GM21367 (cell line): ENCODE measurements around the gene NEAT1.

Experiments
- ATAC-seq: cut with Tn5 transposase; IDR thresholded peaks from one replicate; pipeline ENCODE4 v1.9.1; 2021; ENCODE audit not compliant: unreplicated experiment

Gene NEAT1

DNA sequence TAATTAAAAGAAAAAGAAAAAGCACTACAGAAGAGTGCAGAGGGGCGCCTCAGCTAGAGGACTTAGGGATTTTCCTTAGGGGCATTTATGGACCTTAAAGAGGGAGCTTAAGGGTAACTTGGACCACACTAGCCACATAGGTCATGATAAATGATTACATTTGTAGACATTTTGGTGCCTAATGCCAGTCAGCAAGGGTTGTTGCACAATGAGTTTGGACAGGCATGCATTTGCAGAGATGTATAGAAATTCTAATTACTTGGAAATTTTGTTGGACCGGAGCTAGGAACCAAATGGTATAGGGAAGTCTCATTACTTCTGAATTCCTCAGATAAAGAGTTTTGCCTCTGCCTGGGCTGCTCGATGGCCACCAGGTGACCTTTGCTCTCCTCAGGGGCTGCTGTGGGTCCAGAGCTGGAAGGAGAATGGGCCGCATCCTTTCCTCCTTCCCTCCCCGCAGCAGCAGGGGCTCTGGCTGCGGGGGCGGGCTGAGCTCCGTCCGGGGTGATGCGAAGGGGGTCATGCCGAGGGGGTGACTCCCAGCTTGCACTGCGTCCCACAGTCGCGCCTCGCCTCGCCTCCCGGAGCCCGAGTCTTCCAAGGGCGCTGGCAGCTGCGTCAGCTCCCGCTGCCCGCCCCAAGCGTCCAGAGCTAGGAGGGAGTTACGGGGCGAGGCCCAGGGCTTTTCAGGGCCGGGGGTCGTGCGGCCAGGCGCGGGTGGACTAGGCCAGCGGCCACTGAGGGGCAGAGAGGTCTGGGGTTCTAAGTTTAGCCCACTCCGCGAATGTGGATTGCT, 56.0 kb downstream of the NEAT1 start:
- ATAC-seq = no peak

GRCh38 chr11:65479184-65480145, 56.9 kb downstream of the NEAT1 start:
- ATAC-seq = no peak

GRCh38 chr11:65482306-65482850, 59.8 kb downstream of the NEAT1 start:
- ATAC-seq = no peak

DNA sequence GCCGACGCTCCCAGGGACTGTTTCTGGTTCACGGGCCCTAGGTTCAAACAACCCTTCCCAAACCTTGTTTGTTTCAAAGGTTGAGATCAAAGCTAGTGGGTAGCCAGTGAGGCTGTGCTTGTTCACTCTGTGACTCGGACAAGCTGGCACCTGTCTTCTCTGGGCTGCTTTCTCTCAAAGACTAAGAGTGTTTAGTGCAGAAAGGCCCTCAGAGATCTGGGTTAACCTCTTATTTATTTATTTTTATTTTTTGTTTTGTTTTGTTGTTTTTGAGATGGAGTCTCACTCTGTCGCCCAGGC, 63.3 kb downstream of the NEAT1 start:
- ATAC-seq = no peak

DNA sequence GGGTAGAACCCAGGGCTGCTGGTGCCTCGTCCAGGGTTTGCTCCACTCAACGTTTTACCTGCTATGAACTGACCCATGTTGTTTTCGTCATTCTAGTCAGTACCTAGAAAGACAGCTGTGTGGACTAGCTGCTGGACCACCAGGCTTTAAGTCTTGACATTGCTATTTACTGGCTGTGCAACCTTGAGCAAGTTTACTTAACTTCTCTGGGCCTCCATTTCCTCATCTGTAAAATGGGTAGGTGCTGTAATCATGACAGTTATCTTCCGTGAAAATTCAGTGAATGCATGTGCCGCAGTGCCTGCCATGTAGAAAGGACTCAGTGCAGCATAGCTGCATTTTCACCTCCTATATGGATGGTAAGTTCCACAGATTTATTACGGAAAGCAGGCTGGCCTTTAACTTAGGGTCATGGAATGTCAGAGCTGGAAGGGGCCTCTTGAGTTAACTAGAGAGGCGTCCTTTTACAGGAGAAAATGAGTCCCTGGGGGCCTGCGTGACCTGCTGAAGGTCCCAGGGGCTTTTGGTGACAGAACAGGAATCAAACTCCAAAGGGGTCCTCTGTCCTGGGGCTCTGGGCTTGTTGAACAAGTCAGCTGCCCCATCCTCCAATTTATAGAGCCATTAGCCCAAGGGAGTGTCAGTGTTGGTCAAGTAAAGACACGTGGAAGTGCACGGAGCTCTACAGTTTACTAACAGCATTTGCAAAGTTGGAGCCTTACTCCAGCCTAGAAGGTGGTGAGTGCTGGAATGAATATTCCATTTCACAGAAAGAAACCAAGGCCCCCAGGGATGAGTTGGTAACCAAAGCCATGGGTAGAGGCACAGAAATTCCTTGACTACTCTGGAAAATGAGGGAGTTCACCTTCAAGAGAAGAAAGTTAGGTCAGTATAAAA, 64.2 kb downstream of the NEAT1 start:
- no peak for ATAC-seq

DNA sequence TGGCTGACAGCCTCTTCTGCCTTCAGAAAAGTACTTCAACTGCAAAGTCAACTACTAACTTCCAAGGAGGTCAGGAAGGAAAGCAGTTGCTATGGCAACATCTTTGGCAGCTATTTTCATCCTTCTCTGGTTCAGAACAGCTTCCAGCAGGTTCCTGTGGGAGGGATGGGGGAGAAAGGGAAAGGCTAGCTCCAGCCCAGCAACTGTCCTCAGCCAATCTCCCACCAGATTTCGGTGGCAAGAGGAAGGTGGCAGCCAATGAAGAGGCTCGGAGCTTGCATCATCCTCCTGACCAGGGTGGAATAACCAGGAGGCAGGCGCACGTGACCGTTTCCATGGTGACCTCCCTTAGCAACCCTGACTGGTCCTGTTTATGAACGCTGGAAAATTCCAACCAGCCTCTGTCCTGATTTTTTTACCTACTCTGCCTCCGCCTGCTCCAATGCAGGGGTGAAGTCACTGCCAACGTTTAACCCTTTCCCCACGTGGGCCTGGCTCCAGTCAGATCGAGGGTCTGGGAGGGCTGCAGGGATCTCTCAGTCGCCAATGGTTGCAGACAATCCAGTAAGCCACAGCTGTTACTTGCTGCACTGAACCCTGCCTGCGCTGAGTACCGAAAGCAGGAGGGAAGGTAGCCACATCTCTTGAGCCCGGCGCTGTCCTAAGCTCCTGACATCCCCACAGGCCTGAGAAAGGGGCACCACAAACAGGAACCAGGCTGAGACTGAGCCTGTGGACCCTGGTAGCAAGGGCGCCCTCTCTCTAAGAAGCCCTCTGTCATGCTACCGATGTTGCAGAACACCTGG, 65.1 kb downstream of the NEAT1 start:
- peak; percentile 43 for ATAC-seq

DNA sequence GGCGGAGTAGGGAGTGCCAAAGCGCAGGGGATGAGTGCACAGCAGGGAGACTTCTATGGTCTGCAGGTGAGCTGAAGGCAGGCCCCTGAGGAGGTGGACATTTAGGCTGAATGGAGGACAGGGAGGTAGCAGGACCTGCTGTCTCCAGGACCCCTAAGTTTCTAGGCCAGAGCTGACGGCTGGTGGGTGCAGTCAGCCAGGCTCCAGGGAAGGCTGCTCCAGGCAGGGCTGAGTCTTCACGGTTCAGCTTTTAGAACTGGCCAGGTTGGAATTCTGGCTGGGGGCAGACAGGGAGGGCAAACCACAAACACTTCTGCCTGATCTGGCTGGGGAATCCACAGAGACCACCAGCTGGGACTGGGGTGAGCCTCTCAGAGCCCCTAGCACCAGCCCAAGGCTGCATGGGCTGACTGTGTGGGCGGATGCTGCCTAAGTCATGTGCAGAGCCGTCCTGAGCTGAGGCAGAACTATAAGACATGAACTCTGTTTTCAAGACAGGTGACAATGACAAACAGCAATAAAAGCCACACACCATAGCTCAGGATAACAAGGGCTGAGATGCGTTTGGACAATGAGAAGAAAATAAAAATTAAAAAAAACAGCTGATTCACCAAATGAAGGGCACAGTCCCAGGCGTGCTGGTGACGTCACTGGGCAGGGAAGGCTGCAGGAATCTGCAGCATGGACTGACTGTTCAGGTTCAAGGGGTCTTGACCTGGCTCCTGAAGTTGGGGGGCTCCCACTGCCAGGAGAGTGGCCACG, 65.9 kb downstream of the NEAT1 start:
- no peak for ATAC-seq

GRCh38 chr11:65489035-65489705, 66.6 kb downstream of the NEAT1 start:
- no peak for ATAC-seq

DNA sequence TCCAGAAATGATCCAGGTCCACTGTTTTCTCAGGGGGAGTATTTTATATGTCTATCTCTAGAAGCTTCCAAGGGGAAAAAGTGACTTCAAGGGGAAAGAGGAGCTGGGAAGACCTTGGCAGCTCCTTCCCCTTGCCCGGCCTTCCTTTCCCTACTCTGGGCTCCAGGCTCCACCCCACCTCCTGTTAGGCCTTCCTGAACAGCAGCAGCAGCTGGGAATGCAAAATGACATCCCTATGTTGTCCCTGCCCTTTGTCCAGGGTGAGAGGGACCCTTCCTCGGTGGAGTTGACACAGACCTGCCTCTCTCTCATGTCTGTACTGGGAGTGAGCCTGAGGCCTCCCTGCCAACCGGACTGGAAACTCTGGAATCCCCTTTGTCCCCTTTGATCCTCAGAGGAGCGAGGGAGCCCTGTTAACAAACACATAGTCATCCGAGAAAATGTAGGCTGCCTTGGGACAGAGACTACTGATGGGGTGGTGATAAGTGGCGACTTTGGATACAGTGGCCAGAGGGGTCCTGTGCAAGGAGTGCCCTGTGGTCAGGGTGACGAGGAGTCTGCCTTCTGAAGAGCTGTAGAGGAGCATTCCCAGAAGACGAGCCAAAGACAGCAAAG, 67.2 kb downstream of the NEAT1 start:
- ATAC-seq = no peak

DNA sequence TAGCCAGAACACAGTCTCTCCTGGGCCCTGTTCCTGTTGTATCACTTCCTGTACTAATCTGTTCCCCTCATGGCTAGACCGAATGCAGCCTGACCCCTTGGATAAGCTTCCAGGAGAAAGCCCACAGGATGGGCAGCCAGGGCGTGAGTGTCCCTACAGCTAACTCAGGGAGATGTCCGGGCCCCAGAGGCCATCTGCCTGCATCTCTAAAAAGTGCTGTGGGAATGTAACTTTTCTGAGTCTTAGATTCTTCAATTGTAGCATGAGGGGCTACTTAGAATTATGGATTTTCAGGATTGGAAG, 68.5 kb downstream of the NEAT1 start:
- no peak for ATAC-seq

DNA sequence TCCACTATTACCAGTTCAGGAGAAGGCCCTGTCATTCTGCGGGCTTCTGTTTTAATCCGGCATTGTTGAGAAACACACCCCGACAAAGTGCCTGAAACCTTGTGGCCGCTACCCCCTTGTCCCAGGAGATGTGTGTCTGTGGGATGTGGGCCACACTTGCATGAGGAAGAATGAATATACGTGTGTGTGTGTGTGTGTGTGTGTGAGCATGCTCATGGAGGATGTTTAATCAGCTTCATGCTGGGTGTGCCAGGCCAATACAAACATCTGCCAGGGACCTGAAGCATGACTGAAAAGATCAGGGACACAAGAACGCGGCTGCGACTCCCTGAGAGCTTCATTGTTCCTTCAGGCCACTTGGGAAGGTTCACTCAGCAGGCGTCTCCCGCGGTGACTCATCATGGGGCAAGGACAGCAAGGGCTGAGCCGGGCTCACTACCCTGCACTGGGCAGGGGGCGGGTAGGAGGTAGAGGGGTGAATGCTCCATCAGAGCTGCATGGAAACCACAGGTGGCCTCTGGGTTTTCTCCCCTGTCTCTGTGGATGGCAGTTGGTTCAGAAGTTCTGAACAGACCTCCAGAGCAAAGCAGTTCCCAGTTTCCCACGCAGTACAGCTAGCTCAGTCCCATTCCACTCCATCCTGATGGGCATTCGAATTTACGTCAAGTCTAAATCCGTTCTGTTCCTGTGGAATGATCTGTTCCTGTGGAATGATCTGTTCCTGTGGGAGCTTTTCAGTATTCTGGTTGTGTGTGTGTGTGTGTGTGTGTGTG, 69.2 kb downstream of the NEAT1 start:
- no peak for ATAC-seq

- no peak for ATAC-seq
Measured at GRCh38 chr11:65492387-65492636, 69.7 kb downstream of the NEAT1 start.

DNA sequence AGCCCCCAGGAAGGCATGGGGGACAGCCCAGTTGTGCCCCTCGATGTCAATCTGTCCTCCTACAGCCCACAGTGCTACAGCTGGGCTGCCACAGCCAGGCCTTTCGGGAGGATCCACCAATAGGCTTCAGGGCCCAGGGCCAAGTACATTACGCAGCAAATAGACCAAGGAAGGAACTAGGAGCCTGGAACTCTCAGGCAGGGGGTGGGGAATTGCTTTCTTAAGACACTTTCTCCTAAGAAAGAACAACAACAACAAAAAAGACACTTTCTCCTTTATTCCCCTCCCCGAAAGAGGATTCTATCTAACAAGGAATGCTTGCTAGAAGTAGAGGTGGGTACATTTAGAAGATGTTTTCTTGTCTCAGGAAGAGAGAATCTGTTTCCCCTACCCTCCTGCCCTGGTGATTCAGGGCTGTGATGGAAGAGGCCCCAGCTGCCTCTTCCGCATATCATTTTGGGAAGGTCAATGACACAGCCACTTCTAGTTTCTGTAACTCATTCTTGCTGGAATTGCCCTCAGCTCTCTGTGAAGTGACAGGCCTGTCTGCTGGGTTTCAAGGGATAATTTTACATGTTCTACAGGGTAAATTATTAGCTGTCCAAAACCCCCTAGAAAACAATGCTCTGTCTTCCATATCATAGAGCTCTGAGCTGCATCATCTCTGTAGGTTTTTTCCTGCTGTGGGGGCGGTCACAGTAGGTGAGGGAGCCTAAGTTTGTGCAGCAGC, 70.2 kb downstream of the NEAT1 start:
- no peak for ATAC-seq

DNA sequence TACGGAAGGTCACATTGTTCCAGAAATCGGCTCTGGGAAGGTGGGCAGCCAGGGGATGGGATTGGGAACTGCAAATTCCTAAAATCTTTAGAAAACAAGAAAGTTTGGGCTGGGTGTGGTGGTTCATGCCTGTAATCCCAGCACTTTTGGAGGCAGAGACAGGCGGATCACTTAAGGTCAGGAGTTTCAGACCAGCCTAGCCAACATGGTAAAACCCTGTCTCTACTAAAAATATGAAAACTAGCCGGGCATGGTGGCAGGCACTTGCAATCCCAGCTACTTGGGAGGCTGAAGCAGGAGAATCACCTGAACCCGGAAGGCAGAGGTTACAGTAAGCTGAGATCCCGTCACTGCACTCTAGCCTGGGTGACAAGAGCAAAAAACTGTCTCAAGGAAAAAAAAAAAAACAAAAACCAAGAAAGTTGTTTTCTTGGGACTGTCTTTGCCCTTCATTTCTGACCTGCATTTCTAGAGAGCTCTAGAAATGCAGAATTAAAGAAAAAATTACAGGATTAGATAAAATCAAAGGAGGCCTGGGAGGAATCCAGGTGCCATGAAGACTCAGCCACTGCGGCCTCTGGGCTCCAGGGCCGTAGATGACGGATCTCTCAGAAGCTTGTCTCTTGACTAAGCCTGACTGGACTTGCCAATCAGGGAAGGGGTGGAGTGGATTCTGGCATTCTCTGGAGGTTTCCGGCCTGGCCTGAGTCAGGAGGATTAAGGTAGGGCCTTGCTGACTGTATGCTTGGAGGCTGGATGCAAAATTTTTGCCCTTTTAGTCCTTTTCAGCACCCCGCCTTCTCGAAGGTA, 71.0 kb downstream of the NEAT1 start:
- ATAC-seq = no peak
